HL-60 (cell line): ENCODE measurements around the gene RAPGEF4.
A peak's percentile ranks its signal among the peaks of the same experiment; 100 is the strongest.

Source experiments
- DNase-seq, 2 experiments: peaks; one replicate each; pipeline ENCODE4 v3.0.0-alpha.2; 2010 to 2020; ENCODE audit warnings: low read depth in 1 of 2, low spot score in 1 of 2
- H3K27ac ChIP-seq: fragments of 250-450 bp; sonication (Bioruptor Pico); replicated peaks from 2 replicates; pipeline ENCODE4 v1.5.1; 2020; ENCODE audit warnings: mild to moderate bottlenecking, moderate library complexity
- H3K27me3 ChIP-seq: fragments of 250-450 bp; sonication (Bioruptor Pico); 2 replicates; pipeline ENCODE4 v1.5.1; 2021; ENCODE audit warnings: mild to moderate bottlenecking, moderate library complexity; ENCODE audit not compliant: insufficient read depth, poor library complexity, severe bottlenecking
- H3K4me3 ChIP-seq: replicated peaks from 2 replicates; pipeline ENCODE4 v1.5.1; 2011; ENCODE audit warnings: mild to moderate bottlenecking, control low read depth, low read length; ENCODE audit not compliant: insufficient read depth
- GABPA ChIP-seq: IDR thresholded peaks from 2 replicates; pipeline ENCODE4 v1.6.1; 2012; ENCODE audit warnings: low read depth
- POLR2AphosphoS5 ChIP-seq: IDR thresholded peaks from 2 replicates; pipeline ENCODE4 v1.6.1; 2012; ENCODE audit warnings: low read depth
- SPI1 ChIP-seq: IDR thresholded peaks from 2 replicates; pipeline ENCODE4 v1.6.1; 2012; ENCODE audit warnings: low read depth, mild to moderate bottlenecking, borderline replicate concordance
- TF ChIP-seq, protein P1 (sequence below): IDR thresholded peaks from 2 replicates; pipeline ENCODE4 v1.6.1; 2012; ENCODE audit warnings: low read depth; ENCODE audit not compliant: insufficient replicate concordance
- TF ChIP-seq, protein P2 (sequence below): IDR thresholded peaks from one replicate; pipeline ENCODE4 v1.5.1; 2011; ENCODE audit warnings: low read length, control low read depth, inconsistent platforms; ENCODE audit not compliant: insufficient read depth

The RAPGEF4 gene

DNA sequence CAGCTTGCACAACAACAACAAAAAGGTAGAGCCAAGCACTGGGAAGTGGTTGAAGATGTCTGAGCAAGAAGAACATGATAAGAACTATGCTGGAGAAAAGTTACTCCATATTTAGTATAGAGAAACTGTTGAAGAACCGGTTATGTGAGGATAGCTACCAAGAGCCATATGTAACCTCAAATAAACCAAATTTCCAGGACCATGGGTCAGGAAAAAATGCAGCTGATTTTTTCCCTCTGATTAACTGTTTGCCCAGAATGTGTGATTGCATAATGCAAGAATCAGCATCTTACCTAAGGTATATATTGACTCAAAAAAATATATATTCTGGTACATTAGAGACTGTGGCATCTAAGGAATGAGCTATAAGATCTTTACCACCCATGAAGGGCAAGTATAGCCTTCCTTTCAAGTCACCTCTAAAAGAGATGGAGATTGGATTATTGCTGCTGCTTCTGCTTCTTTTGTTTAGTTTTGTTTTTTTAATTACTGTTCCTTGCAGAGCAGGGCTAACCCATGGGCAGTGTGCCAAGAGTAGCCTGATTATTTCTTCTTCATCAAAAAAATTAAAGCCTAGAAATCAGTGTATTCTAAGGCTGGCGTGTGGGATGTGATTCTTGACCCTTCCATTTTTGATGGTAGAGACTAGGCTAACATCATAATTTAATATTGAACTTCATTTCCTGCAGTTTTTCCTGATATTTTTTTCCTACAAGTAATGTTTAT lies 263.1 kb downstream of the RAPGEF4 start:
- no peak for DNase-seq
- Histone ChIP-seq H3K27ac (no peak overlapping the region), H3K4me3 (no peak overlapping the region)

DNA sequence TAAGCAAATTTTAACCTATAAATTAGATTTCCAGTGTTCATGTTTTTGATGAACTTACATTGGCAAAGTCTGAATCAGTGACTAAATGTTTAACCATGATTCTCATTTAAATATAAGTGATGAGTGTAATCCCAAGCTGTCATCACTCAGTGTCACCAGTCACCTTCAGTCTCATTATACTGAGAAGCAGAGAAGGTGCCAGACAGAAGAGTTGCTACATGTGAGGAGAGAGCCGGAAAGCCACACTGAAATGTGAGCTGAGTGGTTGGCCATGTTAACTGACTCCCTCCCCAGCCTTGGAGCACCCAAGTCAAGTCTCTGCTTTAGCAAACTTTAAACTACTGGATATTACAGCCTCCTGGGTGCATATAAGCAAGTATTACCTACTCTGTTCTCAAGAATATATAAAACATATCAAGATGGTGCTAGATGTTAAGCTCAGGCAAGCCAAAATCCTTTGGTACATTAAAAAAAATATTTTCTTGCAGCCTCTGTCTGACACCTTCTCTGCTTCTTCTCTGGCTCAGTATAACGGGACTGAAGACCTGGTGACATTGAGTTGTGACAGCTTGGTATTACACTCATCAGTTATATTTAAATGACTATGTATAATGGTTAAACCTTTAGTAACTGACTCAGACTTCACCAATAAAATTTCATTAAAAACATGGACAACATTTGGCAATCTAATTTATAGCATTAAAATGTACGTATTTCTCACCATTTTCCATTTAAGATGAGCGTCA lies 264.2 kb downstream of the RAPGEF4 start:
- no peak for DNase-seq
- Histone ChIP-seq H3K4me3 (no peak overlapping the region), H3K27ac (no peak overlapping the region), H3K27me3 (no peaks in the 10 kb centered on the region)
- no peak for TF ChIP-seq SPI1
- no peak for TF ChIP-seq GABPA
- TF ChIP-seq, protein P1, sequence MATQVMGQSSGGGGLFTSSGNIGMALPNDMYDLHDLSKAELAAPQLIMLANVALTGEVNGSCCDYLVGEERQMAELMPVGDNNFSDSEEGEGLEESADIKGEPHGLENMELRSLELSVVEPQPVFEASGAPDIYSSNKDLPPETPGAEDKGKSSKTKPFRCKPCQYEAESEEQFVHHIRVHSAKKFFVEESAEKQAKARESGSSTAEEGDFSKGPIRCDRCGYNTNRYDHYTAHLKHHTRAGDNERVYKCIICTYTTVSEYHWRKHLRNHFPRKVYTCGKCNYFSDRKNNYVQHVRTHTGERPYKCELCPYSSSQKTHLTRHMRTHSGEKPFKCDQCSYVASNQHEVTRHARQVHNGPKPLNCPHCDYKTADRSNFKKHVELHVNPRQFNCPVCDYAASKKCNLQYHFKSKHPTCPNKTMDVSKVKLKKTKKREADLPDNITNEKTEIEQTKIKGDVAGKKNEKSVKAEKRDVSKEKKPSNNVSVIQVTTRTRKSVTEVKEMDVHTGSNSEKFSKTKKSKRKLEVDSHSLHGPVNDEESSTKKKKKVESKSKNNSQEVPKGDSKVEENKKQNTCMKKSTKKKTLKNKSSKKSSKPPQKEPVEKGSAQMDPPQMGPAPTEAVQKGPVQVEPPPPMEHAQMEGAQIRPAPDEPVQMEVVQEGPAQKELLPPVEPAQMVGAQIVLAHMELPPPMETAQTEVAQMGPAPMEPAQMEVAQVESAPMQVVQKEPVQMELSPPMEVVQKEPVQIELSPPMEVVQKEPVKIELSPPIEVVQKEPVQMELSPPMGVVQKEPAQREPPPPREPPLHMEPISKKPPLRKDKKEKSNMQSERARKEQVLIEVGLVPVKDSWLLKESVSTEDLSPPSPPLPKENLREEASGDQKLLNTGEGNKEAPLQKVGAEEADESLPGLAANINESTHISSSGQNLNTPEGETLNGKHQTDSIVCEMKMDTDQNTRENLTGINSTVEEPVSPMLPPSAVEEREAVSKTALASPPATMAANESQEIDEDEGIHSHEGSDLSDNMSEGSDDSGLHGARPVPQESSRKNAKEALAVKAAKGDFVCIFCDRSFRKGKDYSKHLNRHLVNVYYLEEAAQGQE, result no peak
- TF ChIP-seq, protein P2, sequence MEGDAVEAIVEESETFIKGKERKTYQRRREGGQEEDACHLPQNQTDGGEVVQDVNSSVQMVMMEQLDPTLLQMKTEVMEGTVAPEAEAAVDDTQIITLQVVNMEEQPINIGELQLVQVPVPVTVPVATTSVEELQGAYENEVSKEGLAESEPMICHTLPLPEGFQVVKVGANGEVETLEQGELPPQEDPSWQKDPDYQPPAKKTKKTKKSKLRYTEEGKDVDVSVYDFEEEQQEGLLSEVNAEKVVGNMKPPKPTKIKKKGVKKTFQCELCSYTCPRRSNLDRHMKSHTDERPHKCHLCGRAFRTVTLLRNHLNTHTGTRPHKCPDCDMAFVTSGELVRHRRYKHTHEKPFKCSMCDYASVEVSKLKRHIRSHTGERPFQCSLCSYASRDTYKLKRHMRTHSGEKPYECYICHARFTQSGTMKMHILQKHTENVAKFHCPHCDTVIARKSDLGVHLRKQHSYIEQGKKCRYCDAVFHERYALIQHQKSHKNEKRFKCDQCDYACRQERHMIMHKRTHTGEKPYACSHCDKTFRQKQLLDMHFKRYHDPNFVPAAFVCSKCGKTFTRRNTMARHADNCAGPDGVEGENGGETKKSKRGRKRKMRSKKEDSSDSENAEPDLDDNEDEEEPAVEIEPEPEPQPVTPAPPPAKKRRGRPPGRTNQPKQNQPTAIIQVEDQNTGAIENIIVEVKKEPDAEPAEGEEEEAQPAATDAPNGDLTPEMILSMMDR, result no peak
- TF ChIP-seq POLR2AphosphoS5, result no peak

More for the DNA sequence above, 263.1 kb downstream of the RAPGEF4 start:
- H3K27me3 ChIP-seq, result no peaks in the 10 kb centered on the region
- no peak for TF ChIP-seq POLR2AphosphoS5
- TF ChIP-seq, protein P1, result no peak
- no peak for TF ChIP-seq SPI1
- TF ChIP-seq, protein P2, result no peak
- TF ChIP-seq GABPA, result no peak

DNA sequence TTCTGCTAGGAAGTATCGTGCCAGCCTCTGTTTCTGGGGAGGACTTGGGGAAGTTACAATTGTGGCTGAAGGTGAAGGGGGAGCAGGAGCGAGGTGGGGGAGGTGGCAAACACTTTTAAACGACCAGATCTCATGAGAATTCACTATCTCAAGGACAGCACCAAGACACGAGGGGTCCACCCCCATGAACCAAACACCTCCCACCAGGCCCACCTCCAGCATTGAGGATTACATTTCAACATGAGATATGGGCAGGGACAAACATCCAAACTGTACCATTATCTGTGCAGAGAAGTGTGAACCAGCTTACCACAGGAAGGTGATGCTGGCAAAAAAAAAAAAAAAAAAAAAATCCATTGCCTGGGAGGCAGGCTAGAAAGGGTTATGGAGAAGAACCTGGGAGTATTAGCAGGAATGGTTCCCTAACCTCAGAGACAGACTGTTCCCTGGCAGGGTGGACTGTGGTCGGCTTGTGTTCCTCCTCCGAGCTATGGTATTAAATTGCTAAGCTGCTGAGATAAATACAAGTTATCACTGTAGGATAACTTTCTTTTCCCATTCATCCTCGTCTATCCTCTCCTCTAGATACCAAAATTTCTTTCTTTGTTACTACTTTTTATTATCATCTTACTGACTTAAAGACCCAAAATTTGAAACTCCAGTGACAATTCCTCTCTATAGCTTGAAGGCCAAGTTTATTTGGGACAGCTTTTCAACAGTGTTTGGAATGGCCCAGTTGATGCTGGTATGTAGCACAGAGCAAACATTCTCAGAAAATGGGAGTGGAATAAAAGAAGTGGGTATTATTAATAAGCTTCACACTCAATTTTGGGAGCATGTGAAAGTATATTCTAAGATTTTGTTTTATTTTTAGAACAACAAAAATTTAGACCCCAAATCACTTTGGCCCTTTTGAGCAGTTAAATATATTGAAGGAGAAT lies 266.3 kb downstream of the RAPGEF4 start:
- TF ChIP-seq POLR2AphosphoS5, result no peak
- TF ChIP-seq, protein P2, result no peak
- TF ChIP-seq, protein P1, result no peak
- no peak for TF ChIP-seq GABPA
- TF ChIP-seq SPI1, result no peak
- DNase-seq, result peak in 1 of 2 experiments; percentile 5
- no peaks in the 10 kb centered on the region for H3K27me3 ChIP-seq
- H3K4me3 ChIP-seq, result no peak overlapping the region
- H3K27ac ChIP-seq, result no peak overlapping the region
